HEK293 (cell line): Measurements from ENCODE around the gene SLC41A1.

Experiments
- CTCF ChIA-PET: fragments of 350-600 bp; formaldehyde crosslinking; extraction: SDS; loops from one replicate; lab custom pipeline; 2021; ENCODE audit warnings: antibody characterized with exemption; lab: Yijun Ruan, JAX
- POLR2A ChIA-PET: fragments of 300-600 bp; formaldehyde crosslinking; extraction: SDS; loops from one replicate; lab custom pipeline; 2020; ENCODE audit warnings: antibody characterized with exemption, inconsistent platforms; lab: Yijun Ruan, JAX
- H3K27ac ChIP-seq: fragments of 200-500 bp; sonication (Bioruptor generic); 2 replicates; pipeline ENCODE4 v1.5.1; 2014; ENCODE audit warnings: low read depth, low read length, control low read depth, inconsistent platforms; ENCODE audit errors: extremely low read depth
- H3K36me3 ChIP-seq, 2 experiments: fragments of 200-500 bp in 1 of 2; sonication (Bioruptor generic) in 1 of 2; 1 replicate in 1 of 2; 2 replicates in 1 of 2; pipeline ENCODE4 v1.5.1; 2014 to 2017; ENCODE audit warnings: inconsistent platforms in 2 of 2, low read length in 2 of 2; ENCODE audit not compliant: control insufficient read depth in 2 of 2, insufficient read depth in 1 of 2
- H3K4me1 ChIP-seq: fragments of 200-500 bp; sonication (Bioruptor generic); 2 replicates; pipeline ENCODE4 v1.5.1; 2014; ENCODE audit warnings: mild to moderate bottlenecking, low read length, inconsistent platforms; ENCODE audit not compliant: control insufficient read depth, insufficient read depth
- H3K4me3 ChIP-seq: 2 replicates; pipeline ENCODE4 v1.5.1; 2011; ENCODE audit warnings: low read depth, mild to moderate bottlenecking, control low read depth, low read length, moderate library complexity
- H3K9me3 ChIP-seq: fragments of 200-500 bp; sonication (Bioruptor generic); 2 replicates; pipeline ENCODE4 v1.5.1; 2014; ENCODE audit warnings: low read depth, low read length, inconsistent platforms; ENCODE audit not compliant: control insufficient read depth, insufficient read depth
- CTCF ChIP-seq: fragments of 450-650 bp; formaldehyde crosslinking; IDR thresholded peaks from 2 replicates; pipeline ENCODE4 v1.5.1; 2016; ENCODE audit warnings: missing biosample characterization, missing genetic modification characterization
- OVOL3 ChIP-seq: fragments of 450-650 bp; formaldehyde crosslinking; IDR thresholded peaks from 2 replicates; pipeline ENCODE4 v1.5.1; 2016; ENCODE audit warnings: missing biosample characterization, missing genetic modification characterization
- SETDB1 ChIP-seq: IDR thresholded peaks from one replicate; pipeline ENCODE4 v1.6.1; 2017; ENCODE audit warnings: mild to moderate bottlenecking, low read length, moderate library complexity, mixed read lengths; ENCODE audit not compliant: insufficient read length
- TRIM28 ChIP-seq: IDR thresholded peaks from 2 replicates; pipeline ENCODE4 v1.6.1; 2011; ENCODE audit warnings: low read length, control low read depth, borderline replicate concordance
- ZFHX2 ChIP-seq: fragments of 450-650 bp; formaldehyde crosslinking; conservative IDR thresholded peaks from 2 replicates; pipeline ENCODE4 v1.5.1; 2016; ENCODE audit warnings: missing biosample characterization, missing genetic modification characterization
- ZNF214 ChIP-seq: fragments of 450-650 bp; formaldehyde crosslinking; IDR thresholded peaks from 2 replicates; pipeline ENCODE4 v1.5.1; 2017; ENCODE audit warnings: missing biosample characterization, mild to moderate bottlenecking, missing genetic modification characterization, borderline replicate concordance
- ZNF248 ChIP-seq: fragments of 450-650 bp; formaldehyde crosslinking; IDR thresholded peaks from 2 replicates; pipeline ENCODE4 v1.5.1; 2017; ENCODE audit warnings: missing biosample characterization, missing genetic modification characterization
- ZNF354C ChIP-seq: fragments of 450-650 bp; formaldehyde crosslinking; IDR thresholded peaks from 2 replicates; pipeline ENCODE4 v1.5.1; 2016; ENCODE audit warnings: missing biosample characterization, missing genetic modification characterization, low read depth, borderline replicate concordance
- ZNF501 ChIP-seq: fragments of 450-650 bp; formaldehyde crosslinking; IDR thresholded peaks from 2 replicates; pipeline ENCODE4 v1.5.1; 2016; ENCODE audit warnings: missing biosample characterization, missing genetic modification characterization
- ZNF549 ChIP-seq: fragments of 450-650 bp; IDR thresholded peaks from 2 replicates; pipeline ENCODE4 v1.5.1; 2018; ENCODE audit warnings: missing biosample characterization, missing genetic modification characterization, mild to moderate bottlenecking, inconsistent platforms, moderate library complexity
- ZNF555 ChIP-seq: fragments of 450-650 bp; formaldehyde crosslinking; conservative IDR thresholded peaks from 2 replicates; pipeline ENCODE4 v1.5.1; 2017; ENCODE audit warnings: missing biosample characterization, mild to moderate bottlenecking, missing genetic modification characterization, inconsistent platforms
- ZNF560 ChIP-seq: fragments of 450-650 bp; formaldehyde crosslinking; IDR thresholded peaks from 2 replicates; pipeline ENCODE4 v1.5.1; 2017; ENCODE audit warnings: missing biosample characterization, missing genetic modification characterization, borderline replicate concordance
- ZNF585B ChIP-seq: fragments of 450-650 bp; formaldehyde crosslinking; IDR thresholded peaks from 2 replicates; pipeline ENCODE4 v1.5.1; 2016; ENCODE audit warnings: missing biosample characterization, missing genetic modification characterization
- ZNF600 ChIP-seq: fragments of 450-650 bp; formaldehyde crosslinking; IDR thresholded peaks from 2 replicates; pipeline ENCODE4 v1.5.1; 2016; ENCODE audit warnings: missing biosample characterization, missing genetic modification characterization
- ZNF639 ChIP-seq: fragments of 450-650 bp; formaldehyde crosslinking; IDR thresholded peaks from 2 replicates; pipeline ENCODE4 v1.5.1; 2016; ENCODE audit warnings: missing biosample characterization, missing genetic modification characterization
- ZNF660 ChIP-seq: fragments of 450-650 bp; IDR thresholded peaks from 2 replicates; pipeline ENCODE4 v1.5.1; 2018; ENCODE audit warnings: missing biosample characterization, mild to moderate bottlenecking, missing genetic modification characterization
- ZNF704 ChIP-seq: fragments of 450-650 bp; formaldehyde crosslinking; IDR thresholded peaks from 2 replicates; pipeline ENCODE4 v1.5.1; 2016; ENCODE audit warnings: missing biosample characterization, missing genetic modification characterization
- ZSCAN18 ChIP-seq: fragments of 450-650 bp; formaldehyde crosslinking; IDR thresholded peaks from 2 replicates; pipeline ENCODE4 v1.5.1; 2016; ENCODE audit warnings: missing biosample characterization, missing genetic modification characterization
- TF ChIP-seq, protein P1 (sequence below): fragments of 450-650 bp; formaldehyde crosslinking; IDR thresholded peaks from 2 replicates; pipeline ENCODE4 v1.5.1; 2017; ENCODE audit warnings: missing biosample characterization, missing genetic modification characterization
- TF ChIP-seq, protein P2 (sequence below): fragments of 450-650 bp; formaldehyde crosslinking; IDR thresholded peaks from 2 replicates; pipeline ENCODE4 v1.5.1; 2016; ENCODE audit warnings: missing biosample characterization, missing genetic modification characterization

The SLC41A1 gene

GRCh38 chr1:205772607-205773032, 40.4 kb downstream of the SLC41A1 start (continued):
- TF ChIP-seq ZNF560 = no peak

- Histone ChIP-seq H3K9me3 (no peaks in the 10 kb centered on the region), H3K36me3 (peaks cover 0 to 13% of the 10 kb centered on the region in 2 experiments; a peak in 1 of 3 replicates), H3K4me3 (no peak overlapping the region), H3K27ac (no peak overlapping the region), H3K4me1 (no peaks in the 10 kb centered on the region)
- POLR2A ChIA-PET = interaction anchor here (0.6 to 1.3 kb wide), 2 partner anchors 21 to 375 kb away, joined by 4 to 5 read pairs; no protein-coding TSS in a partner anchor
- no peak for TF ChIP-seq ZNF549 (tag by site-specific recombination)
- no peak for TF ChIP-seq ZNF214 (tag by site-specific recombination)
- TF ChIP-seq ZSCAN18 (tag by site-specific recombination) = no peak
- no peak for TF ChIP-seq ZNF555
- TF ChIP-seq SETDB1 = no peak
- no peak for TF ChIP-seq TRIM28
- no peak for TF ChIP-seq ZNF660 (tag by site-specific recombination)
- CTCF ChIA-PET = interaction anchor here (0.6 to 1.7 kb wide), 3 partner anchors 11 to 137 kb away, joined by 3 to 8 read pairs (median 4); no protein-coding TSS in a partner anchor
Observed at GRCh38 chr1:205770618-205771017, 42.4 kb downstream of the SLC41A1 start.

- no peaks in the 10 kb centered on the region for H3K9me3 ChIP-seq
- no peak overlapping the region for H3K27ac ChIP-seq
- peaks cover 0 to 13% of the 10 kb centered on the region in 2 experiments; a peak in 1 of 3 replicates for H3K36me3 ChIP-seq
- TF ChIP-seq ZNF639 (tag by site-specific recombination) (no peak), ZNF600 (tag by site-specific recombination) (peak; percentile 63), ZNF585B (tag by site-specific recombination) (no peak), ZFHX2 (no peak)
- TF ChIP-seq, protein P1, sequence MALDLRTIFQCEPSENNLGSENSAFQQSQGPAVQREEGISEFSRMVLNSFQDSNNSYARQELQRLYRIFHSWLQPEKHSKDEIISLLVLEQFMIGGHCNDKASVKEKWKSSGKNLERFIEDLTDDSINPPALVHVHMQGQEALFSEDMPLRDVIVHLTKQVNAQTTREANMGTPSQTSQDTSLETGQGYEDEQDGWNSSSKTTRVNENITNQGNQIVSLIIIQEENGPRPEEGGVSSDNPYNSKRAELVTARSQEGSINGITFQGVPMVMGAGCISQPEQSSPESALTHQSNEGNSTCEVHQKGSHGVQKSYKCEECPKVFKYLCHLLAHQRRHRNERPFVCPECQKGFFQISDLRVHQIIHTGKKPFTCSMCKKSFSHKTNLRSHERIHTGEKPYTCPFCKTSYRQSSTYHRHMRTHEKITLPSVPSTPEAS (tag by site-specific recombination) = no peak
- TF ChIP-seq, all 188 proteins: peak for 1
- POLR2A ChIA-PET = interaction anchor here (1.3 kb wide), 1 partner anchor 20 kb away, joined by 4 read pairs; no protein-coding TSS in a partner anchor
- no peaks in the 10 kb centered on the region for H3K4me1 ChIP-seq
- CTCF ChIA-PET = interaction anchor here (0.7 to 1.7 kb wide), 6 partner anchors 22 to 208 kb away, joined by 3 to 8 read pairs (median 3); no protein-coding TSS in a partner anchor
- no peak overlapping the region for H3K4me3 ChIP-seq
Observed at GRCh38 chr1:205769641-205770365, 43.2 kb downstream of the SLC41A1 start.

DNA sequence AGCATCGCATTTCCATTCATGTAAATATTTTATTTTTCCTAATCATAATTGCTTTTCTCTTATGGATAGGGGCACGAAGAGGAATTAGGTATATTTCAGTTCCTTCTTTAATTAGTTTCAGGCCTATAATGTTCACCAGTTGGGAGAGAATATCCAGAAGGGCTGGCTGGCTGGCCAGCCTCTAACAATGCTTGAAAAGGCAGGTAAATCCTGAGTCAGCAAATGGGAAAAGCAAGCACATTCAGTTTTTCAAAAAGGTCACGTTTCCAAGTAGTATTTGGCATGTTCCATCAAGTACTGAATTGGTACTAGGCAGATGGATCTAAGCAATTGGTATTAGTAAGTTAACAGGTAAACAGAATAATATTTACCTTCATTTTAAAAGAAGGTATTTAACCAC, 45.8 kb downstream of the SLC41A1 start:
- ChIA-PET CTCF (no interaction called here), POLR2A (no interaction called here)
- Histone ChIP-seq H3K36me3 (peaks cover 0 to 13% of the 10 kb centered on the region in 2 experiments; a peak in 1 of 3 replicates), H3K4me3 (no peak overlapping the region), H3K4me1 (no peaks in the 10 kb centered on the region), H3K9me3 (no peaks in the 10 kb centered on the region), H3K27ac (no peak overlapping the region)
- no peak for TF ChIP-seq ZNF248 (tag by site-specific recombination)
- no peak for TF ChIP-seq OVOL3 (tag by site-specific recombination)
- TF ChIP-seq ZNF354C = no peak
- no peak for TF ChIP-seq ZNF704
- no peak for TF ChIP-seq ZNF501 (tag by site-specific recombination)
- no peak for TF ChIP-seq CTCF (tag by site-specific recombination)
- TF ChIP-seq, protein P2, sequence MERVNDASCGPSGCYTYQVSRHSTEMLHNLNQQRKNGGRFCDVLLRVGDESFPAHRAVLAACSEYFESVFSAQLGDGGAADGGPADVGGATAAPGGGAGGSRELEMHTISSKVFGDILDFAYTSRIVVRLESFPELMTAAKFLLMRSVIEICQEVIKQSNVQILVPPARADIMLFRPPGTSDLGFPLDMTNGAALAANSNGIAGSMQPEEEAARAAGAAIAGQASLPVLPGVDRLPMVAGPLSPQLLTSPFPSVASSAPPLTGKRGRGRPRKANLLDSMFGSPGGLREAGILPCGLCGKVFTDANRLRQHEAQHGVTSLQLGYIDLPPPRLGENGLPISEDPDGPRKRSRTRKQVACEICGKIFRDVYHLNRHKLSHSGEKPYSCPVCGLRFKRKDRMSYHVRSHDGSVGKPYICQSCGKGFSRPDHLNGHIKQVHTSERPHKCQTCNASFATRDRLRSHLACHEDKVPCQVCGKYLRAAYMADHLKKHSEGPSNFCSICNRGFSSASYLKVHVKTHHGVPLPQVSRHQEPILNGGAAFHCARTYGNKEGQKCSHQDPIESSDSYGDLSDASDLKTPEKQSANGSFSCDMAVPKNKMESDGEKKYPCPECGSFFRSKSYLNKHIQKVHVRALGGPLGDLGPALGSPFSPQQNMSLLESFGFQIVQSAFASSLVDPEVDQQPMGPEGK = no peak
